Measurements from ENCODE around the gene MSI2.

The MSI2 gene

DNA sequence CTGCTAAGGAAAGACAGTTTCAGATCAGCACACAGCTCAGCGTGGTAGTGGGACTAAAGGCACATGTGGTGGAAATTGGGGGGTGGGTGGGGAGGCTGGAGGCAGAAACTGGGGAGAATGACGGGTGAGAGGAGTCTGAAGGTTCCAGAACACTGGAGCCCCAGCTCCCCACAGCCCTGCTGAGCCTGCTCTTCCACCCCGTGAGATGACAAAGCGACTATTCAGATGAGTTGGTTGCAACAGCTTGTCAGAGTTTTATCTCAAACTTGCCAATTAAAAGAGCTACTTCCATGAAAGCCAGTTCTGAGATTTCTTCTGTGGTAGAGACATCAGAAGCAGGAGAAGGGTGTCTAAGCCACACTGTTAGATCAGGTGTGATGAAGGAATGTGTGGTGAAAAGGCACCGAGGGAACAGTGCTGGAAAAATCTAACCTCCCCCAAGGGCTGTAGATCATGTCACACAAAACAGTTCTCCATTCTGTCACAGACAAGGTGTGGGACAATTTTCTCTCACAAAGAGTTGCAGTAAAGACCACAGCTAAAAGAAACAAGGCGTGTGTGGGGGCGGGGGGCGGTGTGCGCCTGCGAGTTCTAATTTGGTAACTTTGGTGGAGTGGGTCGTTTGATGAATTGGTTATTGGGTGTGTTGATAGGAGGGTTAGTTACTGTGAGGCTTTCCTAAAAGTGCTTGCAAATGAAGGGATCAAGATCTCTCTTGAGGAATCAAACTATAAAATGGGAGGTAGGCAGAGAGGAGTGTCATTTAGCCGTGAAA lies 449.8 kb downstream of the MSI2 start:
- no peak for TF ChIP-seq CTCF (IDR thresholded peaks at IDR 0.05; ENCODE audit: insufficient read depth, low read depth, low read length, missing control alignments)
- H3K4me3 ChIP-seq (ENCODE audit: low read length) = no peak overlapping the region
- DNase-seq (ENCODE audit: low read depth) = peak; percentile 57

- H3K4me3 ChIP-seq (ENCODE audit: low read length) = no peak overlapping the region
- DNase-seq (ENCODE audit: low read depth) = no peak
- TF ChIP-seq CTCF (IDR thresholded peaks at IDR 0.05; ENCODE audit: insufficient read depth, low read depth, low read length, missing control alignments) = no peak
Observed at GRCh38 chr17:57706761-57707160, 450.4 kb downstream of the MSI2 start.

DNA sequence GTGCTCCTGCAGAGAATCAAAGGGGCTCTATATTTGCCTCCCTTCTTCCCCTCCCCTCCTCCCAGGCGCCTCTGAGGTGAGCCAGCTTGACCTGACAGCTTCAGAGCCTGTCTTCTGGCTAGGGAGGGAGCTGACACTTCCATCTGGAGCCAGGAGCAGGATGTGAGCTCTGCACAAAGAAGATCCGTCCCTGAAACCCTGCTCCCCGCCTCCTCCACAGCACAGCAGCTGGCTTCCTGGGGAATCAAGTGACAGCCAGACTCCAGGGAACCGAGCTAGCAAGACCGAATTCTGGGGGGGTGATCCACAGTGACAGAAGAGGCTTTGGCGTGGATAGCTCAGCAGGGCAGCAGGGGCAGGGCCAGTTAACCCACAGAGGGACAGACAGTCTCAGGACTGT lies 451.6 kb downstream of the MSI2 start:
- no peak for TF ChIP-seq CTCF (IDR thresholded peaks at IDR 0.05; ENCODE audit: insufficient read depth, low read depth, low read length, missing control alignments)
- DNase-seq (ENCODE audit: low read depth) = no peak
- H3K4me3 ChIP-seq (ENCODE audit: low read length) = no peak overlapping the region

DNA sequence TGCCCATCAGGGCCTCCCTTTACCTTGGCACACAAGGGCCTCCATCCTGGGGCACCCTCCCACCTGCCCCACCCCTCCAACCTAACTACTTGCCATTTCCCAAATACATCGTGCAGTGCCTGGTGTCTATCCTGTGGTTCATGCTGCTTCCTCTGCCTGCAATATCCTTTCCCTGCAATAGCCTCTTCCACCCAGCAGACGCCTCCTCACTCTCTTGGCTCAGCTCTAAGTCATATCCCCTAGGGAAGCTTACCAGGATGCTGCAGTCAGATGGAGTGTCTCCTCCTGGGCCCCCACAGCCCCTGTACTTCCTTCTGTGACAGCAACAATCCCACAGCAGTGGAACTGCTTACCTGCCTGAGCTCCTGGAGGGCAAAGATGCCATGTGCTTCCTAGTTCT lies 452.1 kb downstream of the MSI2 start:
- no peak overlapping the region for H3K4me3 ChIP-seq (ENCODE audit: low read length)
- no peak for DNase-seq (ENCODE audit: low read depth)
- TF ChIP-seq CTCF (IDR thresholded peaks at IDR 0.05; ENCODE audit: insufficient read depth, low read depth, low read length, missing control alignments) = no peak

GRCh38 chr17:57713140-57713539 lies 456.8 kb downstream of the MSI2 start:
- DNase-seq (ENCODE audit: low read depth) = no peak
- H3K4me3 ChIP-seq (ENCODE audit: low read length) = no peak overlapping the region
- TF ChIP-seq CTCF (IDR thresholded peaks at IDR 0.05; ENCODE audit: insufficient read depth, low read depth, low read length, missing control alignments) = no peak

DNA sequence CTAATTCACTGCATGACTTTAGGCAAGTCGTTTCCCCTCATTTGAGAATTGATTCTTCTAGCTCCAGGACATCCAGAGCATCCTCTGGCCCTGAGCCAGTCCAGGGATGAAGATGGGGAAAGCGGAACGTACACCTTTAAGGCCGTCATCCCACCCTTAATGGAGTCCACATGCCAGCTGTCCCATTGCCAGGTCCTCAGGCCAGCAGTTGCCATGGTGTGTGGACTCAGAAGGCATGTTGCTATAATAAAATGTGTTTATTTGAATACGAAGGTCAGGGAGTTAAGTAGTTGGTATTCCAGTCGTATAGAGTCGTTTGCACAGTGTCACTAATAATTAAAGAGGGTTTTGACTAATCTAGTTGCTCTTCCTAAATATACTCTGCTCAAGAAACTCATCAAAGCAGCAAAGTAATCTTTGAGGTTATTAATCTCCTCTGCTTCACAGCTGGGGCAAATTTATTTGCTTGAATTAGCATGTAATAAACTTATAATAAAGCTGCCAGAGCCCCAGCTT lies 458.4 kb downstream of the MSI2 start:
- DNase-seq (ENCODE audit: low read depth) = no peak
- TF ChIP-seq CTCF (IDR thresholded peaks at IDR 0.05; ENCODE audit: insufficient read depth, low read depth, low read length, missing control alignments) = no peak
- H3K4me3 ChIP-seq (ENCODE audit: low read length) = no peak overlapping the region

DNA sequence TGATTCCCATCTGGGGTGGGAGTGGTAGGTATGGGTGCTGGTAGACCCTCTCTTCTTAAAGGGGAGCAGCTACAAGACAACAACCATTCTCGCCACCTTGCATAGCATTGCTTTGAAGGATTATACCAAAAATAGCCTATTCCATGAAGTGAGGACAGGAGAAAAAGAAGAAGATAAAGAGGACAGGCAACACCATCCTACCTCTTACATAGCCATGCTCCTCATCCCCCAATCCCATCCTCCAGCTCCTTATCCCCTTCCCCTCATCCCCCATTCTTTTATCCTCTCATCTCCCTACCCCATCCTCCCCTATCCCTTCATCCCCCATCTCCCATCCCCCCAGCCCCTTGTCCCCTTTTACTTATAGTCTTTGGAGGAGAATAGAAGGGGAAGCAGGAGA lies 459.7 kb downstream of the MSI2 start:
- DNase-seq (ENCODE audit: low read depth) = no peak
- TF ChIP-seq CTCF (IDR thresholded peaks at IDR 0.05; ENCODE audit: insufficient read depth, low read depth, low read length, missing control alignments) = no peak
- H3K4me3 ChIP-seq (ENCODE audit: low read length) = no peak overlapping the region

Data from epithelial cell of esophagus (primary cell).